ENCODE measurements around the gene BRCC3. TPM values are rescaled to one million over a fixed set of nuclear protein-coding genes. Genes with fewer than 3 reads are reported as not detected.

Gene BRCC3
- 10 to 100 TPM; 11.8 to 18.6 (median 17.1) TPM for total RNA-seq

GRCh38 chrX:155070975-155071693 lies at the start of gene BRCC3, which contains the start of the genes CMC4 and MTCP1:
BRCC3 (plus strand) TSS chrX:155071508; CDS start chrX:155071528, 20 bp downstream.
CMC4 (minus strand) TSS chrX:155071136; CDS start chrX:155064023, 7,113 bp downstream.
MTCP1 (minus strand) TSS chrX:155071136; CDS start chrX:155066010, 5,126 bp downstream.
- intact Hi-C loops (cut with DNase I) = no loop called here
- DNase-seq = peak; percentile 38
- Histone ChIP-seq H3K36me3 (peaks cover 0 to 5% (median 0%) of the 10 kb centered on the region in 3 donors), H3K9me3 (no peaks in the 10 kb centered on the region), H3K4me3 (peak within 1 kb of the TSS; percentile 54 to 77 (median 68)), H3K4me1 (peaks cover 0 to 34% (median 8%) of the 10 kb centered on the region in 3 donors), H3K27ac (peak within 1 kb of the TSS; percentile 79 to 94 (median 90)), H3K27me3 (no peaks in the 10 kb centered on the region)
- TF ChIP-seq POLR2A (IDR thresholded peaks at IDR 0.05) (peak in 2 of 4 donors; percentile 69 to 74), CTCF (IDR thresholded peaks at IDR 0.05) (no peak)
- WGBS, 2 donors = 0 to 27% methylated on average over 4 to 12 of the region's 81 CpGs

DNA sequence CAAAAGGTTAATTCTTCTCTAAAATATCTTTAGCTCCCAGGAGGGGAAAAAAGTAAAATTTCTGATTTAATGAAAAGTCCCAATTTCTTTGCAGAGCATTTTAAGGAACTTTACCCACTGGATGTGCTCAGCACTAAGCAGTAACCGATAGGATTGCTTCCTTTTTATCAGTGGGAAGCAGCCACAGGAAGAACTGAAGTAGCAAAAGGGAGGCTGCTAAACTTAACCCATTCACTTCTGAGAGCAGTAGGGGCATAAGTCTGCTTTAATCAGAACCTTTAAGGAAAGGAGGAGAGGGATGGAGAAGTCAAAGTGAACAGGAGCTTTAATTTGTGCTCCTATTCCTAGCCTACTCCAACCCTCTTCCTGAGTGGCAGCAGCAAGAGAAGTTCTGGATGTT lies 48.7 kb upstream of the BRCC3 start, which contains the start of gene F8:
F8 (minus strand) TSS at position 139 of the 400 bp plus-strand sequence. CDS start 171 bp downstream, outside the sequence.
- no peak for DNase-seq
- Histone ChIP-seq H3K4me3 (no peak within 1 kb of the TSS), H3K9me3 (no peaks in the 10 kb centered on the region), H3K27ac (no peak within 1 kb of the TSS), H3K36me3 (no peaks in the 10 kb centered on the region), H3K27me3 (no peaks in the 10 kb centered on the region), H3K4me1 (no peaks in the 10 kb centered on the region)
- intact Hi-C loops (cut with DNase I) = no loop called here
- TF ChIP-seq CTCF (IDR thresholded peaks at IDR 0.05) (no peak), POLR2A (IDR thresholded peaks at IDR 0.05) (no peak)
- WGBS, 2 donors = 0 to 33% methylated on average over 1 of the region's 1 CpG

- intact Hi-C loops (cut with DNase I) = no loop called here
- WGBS, 2 donors = 85% methylated on average over 5 to 6 of the region's 6 CpGs
These were observed 47.1 kb upstream of the BRCC3 start for GRCh38 chrX:155023907-155024833.

DNA sequence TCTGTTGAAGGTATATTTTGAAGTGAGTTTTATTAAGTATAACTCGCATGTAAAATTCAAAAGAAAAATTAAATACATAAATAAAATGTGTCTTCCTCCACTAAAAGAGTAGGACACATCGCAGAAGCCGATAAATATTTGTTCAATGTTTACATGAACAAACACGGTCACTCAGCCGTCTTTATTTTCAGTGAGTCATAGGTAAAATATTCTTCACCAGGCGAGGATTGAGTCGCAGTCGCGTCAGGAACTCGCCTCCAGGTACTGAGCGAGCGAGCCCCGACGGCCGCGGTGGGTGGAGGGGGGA lies 44.9 kb upstream of the BRCC3 start:
- no peak for DNase-seq
- Histone ChIP-seq H3K4me3 (peak overlapping the region; percentile 56 to 79 (median 66)), H3K36me3 (no peaks in the 10 kb centered on the region), H3K27me3 (no peaks in the 10 kb centered on the region), H3K27ac (peak overlapping the region; percentile 96 to 98 (median 97)), H3K4me1 (peaks cover 0 to 14% (median 0%) of the 10 kb centered on the region in 3 donors), H3K9me3 (no peaks in the 10 kb centered on the region)
- WGBS, 2 donors = 0 to 36% methylated on average over 9 to 16 of the region's 16 CpGs
- intact Hi-C loops (cut with DNase I) = no loop called here
- TF ChIP-seq POLR2A (IDR thresholded peaks at IDR 0.05) (no peak), CTCF (IDR thresholded peaks at IDR 0.05) (no peak)

More at GRCh38 chrX:155023907-155024833, 47.1 kb upstream of the BRCC3 start:
- Histone ChIP-seq H3K27ac (no peak overlapping the region), H3K4me1 (peaks cover 0 to 14% (median 0%) of the 10 kb centered on the region in 3 donors), H3K27me3 (no peaks in the 10 kb centered on the region), H3K9me3 (no peaks in the 10 kb centered on the region), H3K4me3 (no peak overlapping the region), H3K36me3 (no peaks in the 10 kb centered on the region)
- DNase-seq = no peak
- no peak for TF ChIP-seq CTCF (IDR thresholded peaks at IDR 0.05)
- TF ChIP-seq POLR2A (IDR thresholded peaks at IDR 0.05) = no peak

All from esophagus squamous epithelium (tissue), 5 donors.